Calu3 (cell line): Measurements from ENCODE around the gene UBE2D4. TPM values are rescaled to one million over a fixed set of nuclear protein-coding genes. Genes with fewer than 3 reads are reported as not detected.

Experiments
- BruUV-seq: library from RNA; stranded (reverse); fragments of 400-500 nt; replicated peaks from 2 replicates; lab custom pipeline; 2021; lab: Mats Ljungman, UMichigan
- CTCF ChIA-PET: fragments of 300-600 bp; sonication (Branson Sonifier 250); formaldehyde crosslinking; loops from one replicate; lab custom pipeline; 2022; ENCODE audit warnings: antibody characterized with exemption; lab: Charles Lee
- DNase-seq: peaks from one replicate; pipeline ENCODE4 v3.0.0; 2022
- H3K27ac Mint-ChIP-seq: one replicate; pipeline ENCODE4 v1.8.0; 2022; ENCODE audit warnings: mixed read lengths; ENCODE audit not compliant: unreplicated experiment
- H3K27me3 Mint-ChIP-seq: one replicate; pipeline ENCODE4 v1.8.0; 2022; ENCODE audit warnings: mixed read lengths; ENCODE audit not compliant: unreplicated experiment
- H3K36me3 Mint-ChIP-seq: one replicate; pipeline ENCODE4 v1.8.0; 2022; ENCODE audit warnings: mild to moderate bottlenecking, moderate library complexity, mixed read lengths; ENCODE audit not compliant: insufficient read depth, unreplicated experiment
- H3K4me1 Mint-ChIP-seq: one replicate; pipeline ENCODE4 v1.8.0; 2022; ENCODE audit warnings: mild to moderate bottlenecking, low read depth, mixed read lengths; ENCODE audit not compliant: unreplicated experiment
- H3K4me3 Mint-ChIP-seq: one replicate; pipeline ENCODE4 v1.8.0; 2022; ENCODE audit warnings: mild to moderate bottlenecking, low read depth, moderate library complexity, mixed read lengths; ENCODE audit not compliant: unreplicated experiment
- H3K9me3 Mint-ChIP-seq: one replicate; pipeline ENCODE4 v1.8.0; 2022; ENCODE audit warnings: low read depth, mixed read lengths; ENCODE audit not compliant: unreplicated experiment
- CTCF ChIP-seq: fragments of 200-600 bp; IDR thresholded peaks from one replicate; pipeline ENCODE4 v1.8.0; 2022; ENCODE audit warnings: antibody characterized with exemption; ENCODE audit not compliant: unreplicated experiment
- intact Hi-C: fragments of 100-400 bp; cut with micrococcal nuclease; formaldehyde crosslinking; loops from one replicate; pipeline ENCODE4 v1.10.0; 2022; ENCODE audit not compliant: unreplicated experiment
- total RNA-seq: library from RNA; stranded (reverse); gene quantifications from 2 replicates; pipeline ENCODE4 v1.2.3, GENCODE V29; 2022

UBE2D4 gene
- total RNA-seq, 1 experiment from 2014 or later, result 22.7 TPM

- H3K9me3 Mint-ChIP-seq, result no peaks in the 10 kb centered on the region
- peaks cover 13% of the 10 kb centered on the region for H3K4me1 Mint-ChIP-seq
- no peak overlapping the region for H3K4me3 Mint-ChIP-seq
- no peak for DNase-seq
- H3K27ac Mint-ChIP-seq, result no peak overlapping the region
- H3K36me3 Mint-ChIP-seq, result peaks cover 27% of the 10 kb centered on the region
- TF ChIP-seq CTCF, result no peak
- CTCF ChIA-PET, result no interaction called here
- H3K27me3 Mint-ChIP-seq, result no peaks in the 10 kb centered on the region
- intact Hi-C loops, result no loop called here
- BruUV-seq, result TSS peak; percentile 63
These were observed 1.6 kb downstream of the UBE2D4 start for GRCh38 chr7:43927810-43928209.

- no peak for TF ChIP-seq CTCF
- no peak overlapping the region for H3K27ac Mint-ChIP-seq
- no peaks in the 10 kb centered on the region for H3K9me3 Mint-ChIP-seq
- DNase-seq, result no peak
- H3K4me3 Mint-ChIP-seq, result no peak overlapping the region
- H3K27me3 Mint-ChIP-seq, result no peaks in the 10 kb centered on the region
- no TSS peak for BruUV-seq
- CTCF ChIA-PET, result interaction anchor here (0.7 kb wide), 1 partner anchor 10 kb away, joined by 3 read pairs; no protein-coding TSS in a partner anchor
- H3K36me3 Mint-ChIP-seq, result peaks cover 24% of the 10 kb centered on the region
- intact Hi-C loops, result no loop called here
- peaks cover 6% of the 10 kb centered on the region for H3K4me1 Mint-ChIP-seq
These were observed 3.6 kb downstream of the UBE2D4 start for GRCh38 chr7:43929529-43930457.

- DNase-seq, result no peak
- CTCF ChIA-PET, result interaction anchor here (0.6 to 0.7 kb wide), 2 partner anchors 11 to 40 kb away, joined by 3 to 4 read pairs; no protein-coding TSS in a partner anchor
- H3K27me3 Mint-ChIP-seq, result no peaks in the 10 kb centered on the region
- H3K27ac Mint-ChIP-seq, result no peak overlapping the region
- no peak overlapping the region for H3K4me3 Mint-ChIP-seq
- peaks cover 11% of the 10 kb centered on the region for H3K36me3 Mint-ChIP-seq
- no peaks in the 10 kb centered on the region for H3K4me1 Mint-ChIP-seq
- intact Hi-C loops, result no loop called here
- BruUV-seq, result no TSS peak
- H3K9me3 Mint-ChIP-seq, result no peaks in the 10 kb centered on the region
- TF ChIP-seq CTCF, result no peak
These were observed 5.1 kb downstream of the UBE2D4 start for GRCh38 chr7:43931346-43931745.

- CTCF ChIA-PET, result no interaction called here
- Mint-ChIP-seq H3K4me1 (no peaks in the 10 kb centered on the region), H3K27me3 (no peaks in the 10 kb centered on the region), H3K9me3 (no peaks in the 10 kb centered on the region), H3K4me3 (no peak overlapping the region), H3K36me3 (no peaks in the 10 kb centered on the region), H3K27ac (no peak overlapping the region)
- DNase-seq, result no peak
- no TSS peak for BruUV-seq
- no peak for TF ChIP-seq CTCF
- intact Hi-C loops, result no loop called here
These were observed 7.8 kb downstream of the UBE2D4 start for GRCh38 chr7:43933902-43934560.
